ENCODE data around the gene CLDN3. TPM values are rescaled to one million over a fixed set of nuclear protein-coding genes. Genes with fewer than 3 reads are reported as not detected.
A peak's percentile ranks its signal among the peaks of the same experiment; 100 is the strongest.

CLDN3 gene
- total RNA-seq, 1 donor from 2014 or later, result 0.19 TPM

DNA sequence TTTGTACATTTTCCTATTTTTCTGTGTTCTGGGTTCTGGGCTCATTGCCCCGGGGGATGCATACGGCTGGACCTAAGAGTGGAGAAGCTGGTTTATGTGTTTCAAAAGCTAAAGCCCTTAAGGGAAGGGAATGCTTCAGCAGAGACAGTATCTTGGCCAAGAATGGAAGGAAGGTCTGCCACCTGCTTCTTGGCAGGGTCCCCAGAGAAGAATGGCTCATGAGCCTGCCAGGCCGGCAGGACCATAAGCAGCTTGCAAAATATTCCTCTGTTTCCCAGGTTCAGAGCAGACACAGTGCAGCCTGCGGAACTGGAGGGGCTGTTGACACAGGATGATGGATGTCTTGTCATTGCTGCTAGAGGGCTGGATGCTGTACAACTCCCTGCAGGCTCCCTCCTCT lies 23.7 kb downstream of the CLDN3 start:
- H3K36me3 Mint-ChIP-seq (ENCODE audit: low read depth), result no peaks in the 10 kb centered on the region
- TF ChIP-seq, protein P1, sequence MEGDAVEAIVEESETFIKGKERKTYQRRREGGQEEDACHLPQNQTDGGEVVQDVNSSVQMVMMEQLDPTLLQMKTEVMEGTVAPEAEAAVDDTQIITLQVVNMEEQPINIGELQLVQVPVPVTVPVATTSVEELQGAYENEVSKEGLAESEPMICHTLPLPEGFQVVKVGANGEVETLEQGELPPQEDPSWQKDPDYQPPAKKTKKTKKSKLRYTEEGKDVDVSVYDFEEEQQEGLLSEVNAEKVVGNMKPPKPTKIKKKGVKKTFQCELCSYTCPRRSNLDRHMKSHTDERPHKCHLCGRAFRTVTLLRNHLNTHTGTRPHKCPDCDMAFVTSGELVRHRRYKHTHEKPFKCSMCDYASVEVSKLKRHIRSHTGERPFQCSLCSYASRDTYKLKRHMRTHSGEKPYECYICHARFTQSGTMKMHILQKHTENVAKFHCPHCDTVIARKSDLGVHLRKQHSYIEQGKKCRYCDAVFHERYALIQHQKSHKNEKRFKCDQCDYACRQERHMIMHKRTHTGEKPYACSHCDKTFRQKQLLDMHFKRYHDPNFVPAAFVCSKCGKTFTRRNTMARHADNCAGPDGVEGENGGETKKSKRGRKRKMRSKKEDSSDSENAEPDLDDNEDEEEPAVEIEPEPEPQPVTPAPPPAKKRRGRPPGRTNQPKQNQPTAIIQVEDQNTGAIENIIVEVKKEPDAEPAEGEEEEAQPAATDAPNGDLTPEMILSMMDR (conservative IDR thresholded peaks at IDR 0.05), result no peak
- H3K9me3 Mint-ChIP-seq, result peaks cover 3% of the 10 kb centered on the region
- H3K4me3 Mint-ChIP-seq, result peak overlapping the region; percentile 16
- H3K4me1 Mint-ChIP-seq, result peaks cover 19% of the 10 kb centered on the region
- DNase-seq (ENCODE audit: low read depth, low spot score), result no peak
- H3K27me3 Mint-ChIP-seq (ENCODE audit: low read depth), result peaks cover 21% of the 10 kb centered on the region
- H3K27ac Mint-ChIP-seq (ENCODE audit: unreplicated experiment), result no peak overlapping the region

DNA sequence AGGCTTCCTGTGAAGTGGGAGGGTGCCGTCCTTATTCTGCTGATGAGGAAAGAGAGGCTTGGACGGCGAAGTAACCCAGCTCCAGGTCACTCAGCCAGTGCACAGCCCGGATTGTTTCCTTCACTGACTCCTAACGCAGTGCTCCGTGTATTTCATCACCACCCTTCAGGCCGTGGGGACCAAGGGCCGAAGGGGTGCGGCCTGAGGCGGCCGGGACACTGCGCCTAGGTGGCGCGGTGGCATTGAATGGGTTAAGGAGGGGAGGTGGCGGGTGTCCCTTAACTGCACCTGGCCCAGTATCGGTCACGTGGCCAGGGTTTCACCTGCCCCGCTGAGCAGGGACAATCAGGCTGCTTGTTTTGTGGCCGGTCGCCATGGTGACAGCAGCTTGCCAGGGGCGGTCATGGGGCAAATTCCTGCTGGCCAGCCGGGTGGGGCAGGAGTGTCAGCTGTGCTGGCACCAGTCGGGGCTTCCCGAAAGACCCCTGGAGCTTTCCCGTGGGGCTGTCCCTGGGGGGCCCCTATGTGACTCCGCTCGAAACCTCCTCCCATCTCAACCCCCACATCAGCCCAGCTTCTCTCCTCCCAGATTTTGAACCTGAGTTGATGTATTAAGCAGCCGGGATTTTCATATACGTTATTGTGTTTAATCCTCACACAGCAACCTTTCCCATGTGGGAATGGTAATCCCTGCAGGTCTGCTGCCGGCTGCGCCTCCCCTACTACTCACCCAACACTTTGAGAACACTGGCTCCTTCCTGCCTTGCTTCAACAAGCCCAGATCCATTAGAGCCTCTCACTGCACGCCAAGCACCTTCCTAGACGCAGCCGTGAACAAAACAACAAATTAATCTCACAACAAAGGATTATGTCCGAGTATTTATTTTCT lies 27.1 kb downstream of the CLDN3 start:
- Mint-ChIP-seq H3K27ac (ENCODE audit: unreplicated experiment) (peak overlapping the region; percentile 43), H3K9me3 (no peaks in the 10 kb centered on the region), H3K36me3 (ENCODE audit: low read depth) (no peaks in the 10 kb centered on the region), H3K27me3 (ENCODE audit: low read depth) (peaks cover 21% of the 10 kb centered on the region), H3K4me3 (peak overlapping the region; percentile 45), H3K4me1 (peaks cover 25% of the 10 kb centered on the region)
- TF ChIP-seq, protein P1 (conservative IDR thresholded peaks at IDR 0.05), result peak; percentile 10
- peak; percentile 54 for DNase-seq (ENCODE audit: low read depth, low spot score)

DNA sequence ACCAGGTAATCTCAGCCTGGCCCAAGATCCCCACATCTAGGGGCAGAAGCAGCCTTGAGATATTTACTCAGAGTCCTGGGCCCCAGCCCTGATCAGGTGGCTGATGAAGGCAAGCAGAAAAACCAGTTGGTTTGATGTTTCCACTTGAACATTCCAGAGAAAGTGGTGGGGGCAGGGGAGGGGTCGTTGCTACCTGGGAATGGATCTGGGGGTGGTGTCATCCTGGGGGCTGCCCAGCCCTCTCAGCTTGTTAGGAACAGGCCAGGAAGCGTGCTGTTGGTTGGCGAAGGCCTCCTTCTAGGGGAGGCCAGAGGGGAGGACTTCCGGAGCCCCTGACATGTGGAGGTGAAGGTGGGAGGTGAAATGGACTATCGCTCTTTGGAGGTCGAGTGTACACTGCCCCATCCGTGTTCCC lies 27.7 kb downstream of the CLDN3 start:
- no peaks in the 10 kb centered on the region for H3K9me3 Mint-ChIP-seq
- no peak for DNase-seq (ENCODE audit: low read depth, low spot score)
- H3K27me3 Mint-ChIP-seq (ENCODE audit: low read depth), result peaks cover 21% of the 10 kb centered on the region
- no peak overlapping the region for H3K27ac Mint-ChIP-seq (ENCODE audit: unreplicated experiment)
- H3K4me3 Mint-ChIP-seq, result peak overlapping the region; percentile 45
- TF ChIP-seq, protein P1 (conservative IDR thresholded peaks at IDR 0.05), result peak; percentile 24
- no peaks in the 10 kb centered on the region for H3K36me3 Mint-ChIP-seq (ENCODE audit: low read depth)
- peaks cover 28% of the 10 kb centered on the region for H3K4me1 Mint-ChIP-seq

DNA sequence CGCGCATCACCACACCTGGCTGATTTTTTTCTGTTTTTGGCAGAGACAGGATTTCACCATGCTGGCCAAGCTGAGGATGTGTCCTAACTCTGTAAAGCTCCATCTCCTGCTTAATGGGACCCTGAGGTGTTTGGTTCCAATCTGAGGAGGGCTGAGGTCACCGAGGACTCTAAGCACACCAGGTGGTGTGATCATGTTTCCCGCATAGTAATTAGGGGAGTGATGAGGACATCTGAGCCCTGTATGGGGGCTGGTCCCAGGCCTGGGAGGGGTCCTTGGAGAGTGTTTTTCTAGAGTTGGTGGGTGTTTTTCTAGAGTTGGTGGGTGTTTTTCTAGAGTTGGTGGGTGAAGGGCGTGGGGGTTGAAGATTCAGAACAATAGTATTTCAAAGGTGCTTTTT lies 28.5 kb downstream of the CLDN3 start:
- H3K4me1 Mint-ChIP-seq, result peaks cover 28% of the 10 kb centered on the region
- TF ChIP-seq, protein P1 (conservative IDR thresholded peaks at IDR 0.05), result no peak
- H3K27me3 Mint-ChIP-seq (ENCODE audit: low read depth), result peaks cover 21% of the 10 kb centered on the region
- H3K4me3 Mint-ChIP-seq, result peak overlapping the region; percentile 74
- H3K36me3 Mint-ChIP-seq (ENCODE audit: low read depth), result no peaks in the 10 kb centered on the region
- no peaks in the 10 kb centered on the region for H3K9me3 Mint-ChIP-seq
- DNase-seq (ENCODE audit: low read depth, low spot score), result no peak
- H3K27ac Mint-ChIP-seq (ENCODE audit: unreplicated experiment), result no peak overlapping the region

DNA sequence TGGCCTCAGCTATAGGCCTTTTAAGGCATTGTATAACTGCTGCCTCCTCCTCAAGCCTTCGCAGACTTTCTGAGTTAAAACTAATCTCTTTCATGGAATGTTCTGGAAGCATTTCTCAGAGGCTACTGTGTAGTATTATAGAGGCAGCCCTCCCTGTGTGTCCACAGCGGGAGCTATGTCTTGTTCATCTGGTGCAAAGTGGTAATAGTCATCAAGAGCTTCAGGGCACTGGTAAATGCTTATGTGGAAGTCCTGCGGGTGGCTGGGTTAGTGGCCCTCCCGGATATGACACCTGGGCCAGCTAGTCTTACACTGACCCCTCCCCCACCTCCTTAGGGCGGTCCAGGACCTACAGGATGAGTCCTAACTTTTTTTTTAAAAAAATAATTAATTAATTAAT lies 29.3 kb downstream of the CLDN3 start:
- no peak for DNase-seq (ENCODE audit: low read depth, low spot score)
- Mint-ChIP-seq H3K4me3 (peak overlapping the region; percentile 75), H3K36me3 (ENCODE audit: low read depth) (no peaks in the 10 kb centered on the region), H3K27me3 (ENCODE audit: low read depth) (peaks cover 21% of the 10 kb centered on the region), H3K9me3 (no peaks in the 10 kb centered on the region), H3K4me1 (peaks cover 28% of the 10 kb centered on the region), H3K27ac (ENCODE audit: unreplicated experiment) (no peak overlapping the region)
- TF ChIP-seq, protein P1 (conservative IDR thresholded peaks at IDR 0.05), result no peak

Data from neural crest cell (in vitro differentiated cells).